ENCODE results near the gene PMPCA.

The PMPCA gene

GRCh38 chr9:136430588-136431234 is 20.3 kb downstream of the PMPCA start:
- no peak overlapping the region for H3K4me3 ChIP-seq (ENCODE audit: low read depth, low read length)
- DNase-seq (ENCODE audit: low read depth) = no peak
- TF ChIP-seq CTCF (IDR thresholded peaks at IDR 0.05; ENCODE audit: insufficient read depth, low read depth, low read length, missing control alignments) = no peak

GRCh38 chr9:136431782-136432350 is 21.4 kb downstream of the PMPCA start:
- DNase-seq (ENCODE audit: low read depth) = no peak
- H3K4me3 ChIP-seq (ENCODE audit: low read depth, low read length) = no peak overlapping the region
- no peak for TF ChIP-seq CTCF (IDR thresholded peaks at IDR 0.05; ENCODE audit: insufficient read depth, low read depth, low read length, missing control alignments)

GRCh38 chr9:136432591-136432990 is 22.1 kb downstream of the PMPCA start:
- TF ChIP-seq CTCF (IDR thresholded peaks at IDR 0.05; ENCODE audit: insufficient read depth, low read depth, low read length, missing control alignments) = no peak
- no peak for DNase-seq (ENCODE audit: low read depth)
- no peak overlapping the region for H3K4me3 ChIP-seq (ENCODE audit: low read depth, low read length)

- TF ChIP-seq CTCF (IDR thresholded peaks at IDR 0.05; ENCODE audit: insufficient read depth, low read depth, low read length, missing control alignments) = no peak
- no peak for DNase-seq (ENCODE audit: low read depth)
- H3K4me3 ChIP-seq (ENCODE audit: low read depth, low read length) = no peak overlapping the region
Measured at GRCh38 chr9:136433043-136433715, 22.7 kb downstream of the PMPCA start.

GRCh38 chr9:136433849-136434579 is 23.6 kb downstream of the PMPCA start:
- DNase-seq (ENCODE audit: low read depth) = no peak
- no peak overlapping the region for H3K4me3 ChIP-seq (ENCODE audit: low read depth, low read length)
- no peak for TF ChIP-seq CTCF (IDR thresholded peaks at IDR 0.05; ENCODE audit: insufficient read depth, low read depth, low read length, missing control alignments)

GRCh38 chr9:136434580-136435169 is 24.2 kb downstream of the PMPCA start:
- TF ChIP-seq CTCF (IDR thresholded peaks at IDR 0.05; ENCODE audit: insufficient read depth, low read depth, low read length, missing control alignments) = no peak
- no peak overlapping the region for H3K4me3 ChIP-seq (ENCODE audit: low read depth, low read length)
- DNase-seq (ENCODE audit: low read depth) = no peak
